ENCODE data around the gene GOSR1. TPM values are rescaled to one million over a fixed set of nuclear protein-coding genes. Genes with fewer than 3 reads are reported as not detected.
"Not testable (repeated sequence)": the region's sequence is repeated elsewhere in the genome, so short reads cannot be mapped to it uniquely, and the experiment has no call there.

GOSR1 gene
- polyA plus RNA-seq, 2 of the 4 experiments (the other 2 are of a cell fraction), result 48.8 to 49.6 TPM

DNA sequence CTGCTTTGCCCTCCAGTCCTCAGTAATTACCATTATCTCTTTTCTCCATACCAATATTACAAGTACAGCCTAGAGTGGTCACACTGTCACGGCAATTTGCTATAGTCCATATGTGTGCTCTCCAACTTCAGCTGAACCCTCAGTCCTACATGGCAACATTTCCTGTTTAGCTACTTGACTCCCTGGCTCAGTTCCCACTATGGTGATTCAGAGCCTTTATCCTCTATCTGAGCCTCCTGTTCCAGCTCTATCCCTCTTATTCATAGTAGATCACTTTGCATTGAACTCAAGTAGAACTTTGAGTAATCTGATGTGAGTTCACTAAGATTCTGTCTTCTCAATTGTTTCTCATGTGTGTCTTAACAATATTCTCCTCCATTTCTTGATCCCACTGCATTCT lies 43.7 kb upstream of the GOSR1 start:
- Histone ChIP-seq H3K9me3 (no peaks in the 10 kb centered on the region), H3K4me3 (no peak overlapping the region), H3K4me1 (peaks cover 12% of the 10 kb centered on the region), H3K27ac (peak overlapping the region in 1 of 2 experiments; percentile 25; a peak in 2 of 6 replicates), H3K4me2 (peak overlapping the region; percentile 14)
- CTCF ChIA-PET, result interaction anchor here (0.6 to 1.4 kb wide), 6 partner anchors 16 to 307 kb away, joined by 3 to 5 read pairs (median 3); partner anchors contain the start of gene GOSR1
- DNase-seq (ENCODE audit: low read depth in 1 of 2, low spot score in 1 of 2) (peak; percentile 20 to 68), ATAC-seq (peak; percentile 81 to 87; a peak in 5 of 6 replicates), FAIRE-seq (peak; percentile 97)
- POLR2A ChIA-PET, result no interaction called here
- 69% methylated on average over 1 of the region's 1 CpG for WGBS (ENCODE audit: missing lambda C conversion rate)
- no peak for TF ChIP-seq FOSL2 (IDR thresholded peaks at IDR 0.05)
- 0 out of 2 replicates have a peak, but pooled peaks have one; percentile 21 for TF ChIP-seq FOSL2 (CRISPR knock-in tag; IDR thresholded peaks at IDR 0.05)
- TF ChIP-seq, protein P1, sequence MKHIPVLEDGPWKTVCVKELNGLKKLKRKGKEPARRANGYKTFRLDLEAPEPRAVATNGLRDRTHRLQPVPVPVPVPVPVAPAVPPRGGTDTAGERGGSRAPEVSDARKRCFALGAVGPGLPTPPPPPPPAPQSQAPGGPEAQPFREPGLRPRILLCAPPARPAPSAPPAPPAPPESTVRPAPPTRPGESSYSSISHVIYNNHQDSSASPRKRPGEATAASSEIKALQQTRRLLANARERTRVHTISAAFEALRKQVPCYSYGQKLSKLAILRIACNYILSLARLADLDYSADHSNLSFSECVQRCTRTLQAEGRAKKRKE (CRISPR knock-in tag; IDR thresholded peaks at IDR 0.05; ENCODE audit: low read depth), result no peak

DNA sequence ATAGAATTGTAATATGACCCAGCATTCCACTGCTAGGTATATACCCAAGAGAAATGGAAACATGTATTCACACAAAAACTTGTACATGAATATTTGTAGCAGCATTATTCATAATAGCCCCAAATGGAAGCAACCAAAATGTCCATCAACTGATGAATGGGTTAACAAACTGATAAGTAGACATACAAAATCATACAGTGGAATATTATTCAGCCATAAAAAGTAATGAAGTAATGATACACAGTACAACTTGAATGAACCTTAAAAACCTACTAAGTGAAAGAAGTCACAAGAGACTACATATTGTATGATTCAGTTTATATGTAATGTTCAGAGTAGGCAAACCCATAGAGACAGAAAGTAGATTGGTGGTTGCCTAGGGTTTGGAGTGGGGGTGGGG lies 40.5 kb upstream of the GOSR1 start:
- no peak overlapping the region for H3K4me2 ChIP-seq
- POLR2A ChIA-PET, result no interaction called here
- DNase-seq (ENCODE audit: low read depth in 1 of 2, low spot score in 1 of 2) (no peak), ATAC-seq (no peak), FAIRE-seq (peak; percentile 39)
- no peak overlapping the region for H3K27ac ChIP-seq
- no peaks in the 10 kb centered on the region for H3K9me3 ChIP-seq
- CTCF ChIA-PET, result no interaction called here
- no peak overlapping the region for H3K4me3 ChIP-seq
- TF ChIP-seq EHF (CRISPR knock-in tag; IDR thresholded peaks at IDR 0.05) (no peak), FOXS1 (CRISPR knock-in tag; IDR thresholded peaks at IDR 0.05) (no peak), MYC (IDR thresholded peaks at IDR 0.05; ENCODE audit: borderline replicate concordance, low read length) (no peak), ZFP36 (IDR thresholded peaks at IDR 0.05; ENCODE audit: borderline replicate concordance, partially characterized antibody) (no peak), FOSL2 (IDR thresholded peaks at IDR 0.05) (no peak), FOSL2 (CRISPR knock-in tag; IDR thresholded peaks at IDR 0.05) (no peak), TFCP2L1 (CRISPR knock-in tag; IDR thresholded peaks at IDR 0.05) (no peak), EP300 (IDR thresholded peaks at IDR 0.05) (no peak), CBX8 (IDR thresholded peaks at IDR 0.05) (no peak), MAFK (IDR thresholded peaks at IDR 0.05; ENCODE audit: partially characterized antibody) (no peak), JUN (IDR thresholded peaks at IDR 0.05) (no peak), HOXB13 (CRISPR knock-in tag; IDR thresholded peaks at IDR 0.05; ENCODE audit: low read depth) (no peak)
- TF ChIP-seq, protein P2, sequence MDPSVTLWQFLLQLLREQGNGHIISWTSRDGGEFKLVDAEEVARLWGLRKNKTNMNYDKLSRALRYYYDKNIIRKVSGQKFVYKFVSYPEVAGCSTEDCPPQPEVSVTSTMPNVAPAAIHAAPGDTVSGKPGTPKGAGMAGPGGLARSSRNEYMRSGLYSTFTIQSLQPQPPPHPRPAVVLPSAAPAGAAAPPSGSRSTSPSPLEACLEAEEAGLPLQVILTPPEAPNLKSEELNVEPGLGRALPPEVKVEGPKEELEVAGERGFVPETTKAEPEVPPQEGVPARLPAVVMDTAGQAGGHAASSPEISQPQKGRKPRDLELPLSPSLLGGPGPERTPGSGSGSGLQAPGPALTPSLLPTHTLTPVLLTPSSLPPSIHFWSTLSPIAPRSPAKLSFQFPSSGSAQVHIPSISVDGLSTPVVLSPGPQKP (IDR thresholded peaks at IDR 0.05; ENCODE audit: low read depth, low read length), result no peak
- peaks cover 12% of the 10 kb centered on the region for H3K4me1 ChIP-seq

DNA sequence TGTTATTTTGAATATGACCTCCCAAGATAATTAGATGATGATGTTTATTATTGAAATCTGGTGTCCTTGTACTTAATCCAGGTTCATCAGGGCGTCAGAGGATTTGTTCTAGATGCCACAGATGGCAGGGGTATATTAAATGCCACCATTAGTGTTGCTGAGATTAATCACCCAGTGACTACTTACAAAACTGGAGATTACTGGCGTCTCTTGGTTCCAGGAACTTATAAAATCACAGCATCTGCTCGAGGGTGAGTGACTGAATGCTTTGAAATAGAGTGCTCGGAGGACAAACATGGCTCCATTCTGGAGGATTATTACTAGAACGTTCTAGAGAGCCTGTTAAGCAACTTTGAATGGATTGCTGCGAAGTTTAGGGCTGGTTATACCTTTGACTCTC lies 33.5 kb upstream of the GOSR1 start:
- Histone ChIP-seq H3K9me3 (no peaks in the 10 kb centered on the region), H3K4me1 (no peaks in the 10 kb centered on the region), H3K4me3 (no peak overlapping the region), H3K4me2 (no peak overlapping the region), H3K27ac (no peak overlapping the region)
- ChIA-PET POLR2A (no interaction called here), CTCF (no interaction called here)
- TF ChIP-seq, protein P3, sequence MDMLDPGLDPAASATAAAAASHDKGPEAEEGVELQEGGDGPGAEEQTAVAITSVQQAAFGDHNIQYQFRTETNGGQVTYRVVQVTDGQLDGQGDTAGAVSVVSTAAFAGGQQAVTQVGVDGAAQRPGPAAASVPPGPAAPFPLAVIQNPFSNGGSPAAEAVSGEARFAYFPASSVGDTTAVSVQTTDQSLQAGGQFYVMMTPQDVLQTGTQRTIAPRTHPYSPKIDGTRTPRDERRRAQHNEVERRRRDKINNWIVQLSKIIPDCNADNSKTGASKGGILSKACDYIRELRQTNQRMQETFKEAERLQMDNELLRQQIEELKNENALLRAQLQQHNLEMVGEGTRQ (IDR thresholded peaks at IDR 0.05), result no peak
- no peak for TF ChIP-seq ZC3H11A (IDR thresholded peaks at IDR 0.05)
- TF ChIP-seq HEYL (CRISPR knock-in tag; IDR thresholded peaks at IDR 0.05), result no peak
- TF ChIP-seq NR3C1 (IDR thresholded peaks at IDR 0.05), result no peak
- TF ChIP-seq CBX8 (IDR thresholded peaks at IDR 0.05), result no peak
- TF ChIP-seq RAD21 (conservative IDR thresholded peaks at IDR 0.05 in 1 of 2, IDR thresholded peaks at IDR 0.05 in 1 of 2), result no peak
- TF ChIP-seq HOXB13 (CRISPR knock-in tag; IDR thresholded peaks at IDR 0.05; ENCODE audit: low read depth), result no peak
- no peak for TF ChIP-seq EHF (CRISPR knock-in tag; IDR thresholded peaks at IDR 0.05)
- FAIRE-seq (no peak), DNase-seq (ENCODE audit: low read depth in 1 of 2, low spot score in 1 of 2) (no peak), ATAC-seq (no peak)
- WGBS (ENCODE audit: missing lambda C conversion rate), result 73% methylated on average over 6 of the region's 6 CpGs

DNA sequence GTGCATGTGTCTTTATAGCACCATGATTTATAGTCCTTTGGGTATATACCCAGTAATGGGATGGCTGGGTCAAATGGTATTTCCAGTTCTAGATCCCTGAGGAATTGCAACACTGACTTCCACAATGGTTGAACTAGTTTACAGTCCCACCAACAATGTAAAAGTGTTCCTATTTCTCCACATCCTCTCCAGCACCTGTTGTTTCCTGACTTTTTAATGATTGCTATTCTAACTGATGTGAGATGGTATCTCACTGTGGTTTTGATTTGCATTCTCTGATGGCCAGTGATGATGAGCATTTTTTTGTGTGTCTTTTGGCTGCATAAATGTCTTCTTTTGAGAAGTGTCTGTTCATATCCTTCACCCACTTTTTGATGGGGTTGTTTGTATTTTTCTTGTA lies 30.6 kb upstream of the GOSR1 start:
- peaks cover 26% of the 10 kb centered on the region for H3K4me1 ChIP-seq
- not testable (repeated sequence) for ATAC-seq

More for the DNA sequence above, 30.6 kb upstream of the GOSR1 start:
- H3K27ac ChIP-seq; POLR2A ChIA-PET; H3K9me3 ChIP-seq; DNase-seq (ENCODE audit: low read depth in 1 of 2, low spot score in 1 of 2); H3K4me2 ChIP-seq; FAIRE-seq; H3K4me3 ChIP-seq: not testable (repeated sequence)
- CTCF ChIA-PET, result interaction anchor here (1.6 kb wide), 1 partner anchor 30 kb away, joined by 5 read pairs; the partner anchor contains the start of gene GOSR1
